ENCODE data around the gene PCDHA1. TPM values are rescaled to one million over a fixed set of nuclear protein-coding genes. Genes with fewer than 3 reads are reported as not detected.

Gene PCDHA1
- total RNA-seq, 2 experiments from 2014 or later = not detected

DNA sequence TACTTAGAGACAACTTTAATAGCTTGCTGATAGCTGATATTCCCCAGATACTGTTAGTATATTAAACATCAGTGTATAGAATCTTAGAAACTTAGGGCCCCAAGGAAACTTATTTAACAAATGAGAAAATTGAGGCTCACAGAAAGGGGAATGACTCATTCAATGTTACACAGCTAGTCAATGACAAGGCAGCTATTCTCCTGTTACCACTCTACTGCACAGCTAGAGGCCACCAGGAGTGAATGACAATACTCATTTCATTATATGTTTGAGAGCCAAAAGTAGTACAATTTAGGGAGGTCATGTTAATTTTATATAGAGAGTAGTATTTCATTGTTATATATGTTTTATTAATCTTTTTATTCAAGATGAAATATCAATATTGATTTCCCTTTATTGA lies 232.0 kb downstream of the PCDHA1 start:
- POLR2A ChIA-PET = no interaction called here
- Mint-ChIP-seq H3K36me3 (no peaks in the 10 kb centered on the region), H3K4me3 (no peak overlapping the region), H3K9me3 (no peaks in the 10 kb centered on the region), H3K4me1 (no peaks in the 10 kb centered on the region), H3K27me3 (no peaks in the 10 kb centered on the region), H3K27ac (no peak overlapping the region)
- ATAC-seq (ENCODE audit: low read depth) = no peak
- no peak for DNase-seq

DNA sequence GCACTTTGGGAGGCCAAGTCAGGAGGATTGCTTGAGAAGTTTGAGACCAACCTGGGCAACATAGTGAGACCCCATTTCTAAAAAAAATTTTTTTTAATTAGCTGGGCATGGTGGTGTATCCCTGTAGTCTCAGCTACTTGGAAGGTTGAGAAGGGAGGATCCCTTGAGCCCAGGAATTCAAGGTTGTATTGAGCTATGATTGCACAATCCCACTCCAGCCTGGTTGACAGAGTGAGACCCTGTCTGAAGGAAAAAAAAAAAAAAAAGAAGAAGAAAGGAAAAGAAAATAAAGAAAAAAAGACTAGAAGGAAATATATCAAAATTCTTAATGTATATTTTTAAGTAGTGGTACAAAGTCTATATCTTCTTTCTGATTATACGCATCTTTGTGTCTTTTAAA lies 236.4 kb downstream of the PCDHA1 start:
- no peak overlapping the region for H3K4me3 Mint-ChIP-seq
- H3K27me3 Mint-ChIP-seq = no peaks in the 10 kb centered on the region
- H3K9me3 Mint-ChIP-seq = peaks cover 2% of the 10 kb centered on the region
- no peak overlapping the region for H3K27ac Mint-ChIP-seq
- H3K4me1 Mint-ChIP-seq = no peaks in the 10 kb centered on the region
- DNase-seq = no peak
- no peaks in the 10 kb centered on the region for H3K36me3 Mint-ChIP-seq
- POLR2A ChIA-PET = no interaction called here
- ATAC-seq (ENCODE audit: low read depth) = no peak

GRCh38 chr5:141031006-141031405 lies 245.1 kb downstream of the PCDHA1 start:
- no peak for ATAC-seq (ENCODE audit: low read depth)
- H3K9me3 Mint-ChIP-seq = no peaks in the 10 kb centered on the region

GRCh38 chr5:141032626-141033025 lies 246.7 kb downstream of the PCDHA1 start:
- Mint-ChIP-seq H3K4me3 (no peak overlapping the region), H3K27ac (no peak overlapping the region), H3K36me3 (no peaks in the 10 kb centered on the region), H3K9me3 (no peaks in the 10 kb centered on the region), H3K4me1 (no peaks in the 10 kb centered on the region), H3K27me3 (no peaks in the 10 kb centered on the region)
- POLR2A ChIA-PET = no interaction called here
- DNase-seq (no peak), ATAC-seq (ENCODE audit: low read depth) (no peak)

More at GRCh38 chr5:141031006-141031405, 245.1 kb downstream of the PCDHA1 start:
- Mint-ChIP-seq H3K27me3 (no peaks in the 10 kb centered on the region), H3K4me3 (no peak overlapping the region), H3K27ac (no peak overlapping the region), H3K36me3 (no peaks in the 10 kb centered on the region), H3K4me1 (no peaks in the 10 kb centered on the region)
- DNase-seq = no peak
- POLR2A ChIA-PET = no interaction called here

- DNase-seq (no peak), ATAC-seq (ENCODE audit: low read depth) (no peak)
- no peaks in the 10 kb centered on the region for H3K9me3 Mint-ChIP-seq
- no peak overlapping the region for H3K27ac Mint-ChIP-seq
- no peaks in the 10 kb centered on the region for H3K27me3 Mint-ChIP-seq
- POLR2A ChIA-PET = no interaction called here
- H3K36me3 Mint-ChIP-seq = no peaks in the 10 kb centered on the region
- H3K4me3 Mint-ChIP-seq = no peak overlapping the region
- H3K4me1 Mint-ChIP-seq = no peaks in the 10 kb centered on the region
These were observed 253.1 kb downstream of the PCDHA1 start for GRCh38 chr5:141039061-141039460.

GRCh38 chr5:141039517-141039916 lies 253.6 kb downstream of the PCDHA1 start:
- H3K4me1 Mint-ChIP-seq = no peaks in the 10 kb centered on the region
- H3K27ac Mint-ChIP-seq = no peak overlapping the region
- POLR2A ChIA-PET = no interaction called here
- H3K4me3 Mint-ChIP-seq = no peak overlapping the region
- peaks cover 2% of the 10 kb centered on the region for H3K9me3 Mint-ChIP-seq
- ATAC-seq (ENCODE audit: low read depth) (no peak), DNase-seq (no peak)
- H3K27me3 Mint-ChIP-seq = no peaks in the 10 kb centered on the region
- no peaks in the 10 kb centered on the region for H3K36me3 Mint-ChIP-seq

DNA sequence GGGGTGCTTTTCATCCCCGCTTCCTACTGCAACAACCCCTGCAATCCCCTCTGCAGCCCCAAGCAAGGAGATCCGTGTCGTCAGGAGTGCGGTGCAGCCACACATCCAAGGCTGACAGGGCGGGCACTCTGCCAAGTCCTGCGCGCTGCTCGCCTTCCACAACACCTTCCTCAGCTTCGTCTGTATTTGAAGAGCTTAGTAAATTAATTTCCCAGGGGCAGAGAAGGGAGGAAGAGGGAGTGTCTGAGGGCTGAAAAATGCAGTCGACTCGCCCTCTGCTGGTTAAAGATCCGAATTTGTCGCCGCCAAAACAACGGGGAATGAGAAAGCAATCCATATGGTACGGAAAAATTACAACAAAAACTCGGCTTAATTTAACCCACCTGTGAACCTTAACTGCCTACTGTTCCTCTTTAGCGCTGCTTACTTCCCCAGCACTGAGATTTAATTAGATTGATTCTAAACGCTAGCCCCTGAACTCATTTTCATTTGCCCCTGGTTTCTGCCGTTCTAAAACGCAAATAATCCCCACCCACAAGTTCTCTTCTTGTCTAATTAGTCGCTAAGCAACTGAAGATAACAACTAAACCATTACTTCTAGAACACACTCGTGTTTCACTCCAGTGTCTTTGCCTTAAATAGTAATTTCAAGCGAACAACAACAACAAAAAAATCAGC lies 254.3 kb downstream of the PCDHA1 start:
- H3K4me3 Mint-ChIP-seq = no peak overlapping the region
- no peaks in the 10 kb centered on the region for H3K4me1 Mint-ChIP-seq
- peaks cover 2% of the 10 kb centered on the region for H3K9me3 Mint-ChIP-seq
- ATAC-seq (ENCODE audit: low read depth) (no peak), DNase-seq (no peak)
- H3K27me3 Mint-ChIP-seq = no peaks in the 10 kb centered on the region
- H3K36me3 Mint-ChIP-seq = no peaks in the 10 kb centered on the region
- POLR2A ChIA-PET = no interaction called here
- no peak overlapping the region for H3K27ac Mint-ChIP-seq

- Mint-ChIP-seq H3K27me3 (no peaks in the 10 kb centered on the region), H3K36me3 (no peaks in the 10 kb centered on the region), H3K4me1 (no peaks in the 10 kb centered on the region), H3K9me3 (peaks cover 2% of the 10 kb centered on the region), H3K4me3 (no peak overlapping the region), H3K27ac (no peak overlapping the region)
- DNase-seq (peak; percentile 79), ATAC-seq (ENCODE audit: low read depth) (no peak)
- POLR2A ChIA-PET = no interaction called here
These were observed 255.0 kb downstream of the PCDHA1 start for GRCh38 chr5:141040771-141041426.

DNA sequence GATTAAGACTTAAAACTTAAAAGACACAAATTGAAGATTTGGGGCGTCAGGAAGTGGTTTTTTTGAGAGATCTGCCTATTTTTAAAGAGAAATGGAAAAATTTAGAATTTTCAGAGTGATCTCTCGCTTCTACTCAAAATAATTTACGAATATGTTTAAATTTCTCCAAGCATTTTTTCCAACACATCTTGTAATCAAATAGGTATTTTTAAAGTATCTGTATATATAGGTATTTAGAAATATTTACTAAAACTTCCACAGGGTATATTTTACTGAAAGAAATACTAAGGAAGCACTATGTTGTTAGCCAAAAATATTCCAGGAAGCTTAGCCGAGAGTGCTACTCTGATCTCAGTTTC lies 255.5 kb downstream of the PCDHA1 start:
- DNase-seq (no peak), ATAC-seq (ENCODE audit: low read depth) (no peak)
- peaks cover 3% of the 10 kb centered on the region for H3K27me3 Mint-ChIP-seq
- peaks cover 2% of the 10 kb centered on the region for H3K9me3 Mint-ChIP-seq
- H3K4me3 Mint-ChIP-seq = no peak overlapping the region
- H3K4me1 Mint-ChIP-seq = no peaks in the 10 kb centered on the region
- no peaks in the 10 kb centered on the region for H3K36me3 Mint-ChIP-seq
- POLR2A ChIA-PET = interaction anchor here (0.6 kb wide), 1 partner anchor 49 kb away, joined by 3 read pairs; no protein-coding TSS in a partner anchor
- no peak overlapping the region for H3K27ac Mint-ChIP-seq

GRCh38 chr5:141042555-141042954 lies 256.6 kb downstream of the PCDHA1 start:
- DNase-seq = no peak
- H3K27ac Mint-ChIP-seq = no peak overlapping the region
- no peak for ATAC-seq (ENCODE audit: low read depth)
- H3K9me3 Mint-ChIP-seq = peaks cover 5% of the 10 kb centered on the region
- POLR2A ChIA-PET = no interaction called here
- H3K36me3 Mint-ChIP-seq = no peaks in the 10 kb centered on the region
- H3K4me3 Mint-ChIP-seq = no peak overlapping the region
- peaks cover 3% of the 10 kb centered on the region for H3K27me3 Mint-ChIP-seq
- no peaks in the 10 kb centered on the region for H3K4me1 Mint-ChIP-seq

- H3K27me3 Mint-ChIP-seq = peaks cover 10% of the 10 kb centered on the region
These were observed 264.9 kb downstream of the PCDHA1 start, which contains the start of gene PCDHB1 for GRCh38 chr5:141050622-141051520. Gene PCDHB1 (plus strand): TSS chr5:141051374. CDS start chr5:141051471, 97 bp downstream.

DNA sequence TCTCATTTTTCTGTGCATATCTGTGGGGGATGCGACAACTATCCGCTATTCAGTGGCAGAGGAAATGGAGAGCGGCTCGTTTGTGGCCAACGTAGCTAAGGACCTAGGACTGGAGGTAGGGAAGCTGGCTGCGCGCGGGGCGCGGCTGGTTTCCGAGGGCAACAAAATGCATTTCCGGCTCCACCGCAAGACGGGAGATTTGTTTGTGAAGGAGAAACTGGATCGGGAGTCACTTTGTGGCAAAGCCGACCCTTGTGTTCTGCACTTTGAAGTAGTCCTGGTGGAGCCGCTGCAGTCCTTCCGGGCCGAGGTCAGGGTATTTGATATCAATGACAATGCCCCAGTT lies 265.6 kb downstream of the PCDHA1 start:
- DNase-seq (no peak), ATAC-seq (ENCODE audit: low read depth) (no peak)
- POLR2A ChIA-PET = no interaction called here
- H3K4me3 Mint-ChIP-seq = peak overlapping the region; percentile 33
- H3K4me1 Mint-ChIP-seq = no peaks in the 10 kb centered on the region
- H3K27me3 Mint-ChIP-seq = peaks cover 7% of the 10 kb centered on the region
- peaks cover 12% of the 10 kb centered on the region for H3K9me3 Mint-ChIP-seq
- H3K36me3 Mint-ChIP-seq = no peaks in the 10 kb centered on the region
- no peak overlapping the region for H3K27ac Mint-ChIP-seq

More at GRCh38 chr5:141050622-141051520, 264.9 kb downstream of the PCDHA1 start, which contains the start of gene PCDHB1:
- H3K36me3 Mint-ChIP-seq = no peaks in the 10 kb centered on the region
- POLR2A ChIA-PET = no interaction called here
- ATAC-seq (ENCODE audit: low read depth) = no peak
- no peaks in the 10 kb centered on the region for H3K4me1 Mint-ChIP-seq
- peaks cover 12% of the 10 kb centered on the region for H3K9me3 Mint-ChIP-seq
- no peak for DNase-seq
- H3K27ac Mint-ChIP-seq = no peak within 1 kb of the TSS
- H3K4me3 Mint-ChIP-seq = peak within 1 kb of the TSS; percentile 33

All from activated naive CD8-positive, alpha-beta T cell treated with anti-CD3 and anti-CD28 coated beads, Interleukin-2, amount 10 ng/mL, durations not matched to agents 7 days and 5 days (primary cell).